SK-N-SH (cell line): Measurements from ENCODE around the gene ADGRF5. TPM values are rescaled to one million over a fixed set of nuclear protein-coding genes. Genes with fewer than 3 reads are reported as not detected.

Experiments used
- CTCF ChIA-PET: fragments of 300-600, 350-600 bp; formaldehyde crosslinking; extraction: SDS; loops from one replicate; lab custom pipeline; 2021; lab: Yijun Ruan, JAX
- POLR2A ChIA-PET: fragments of 350-600 bp; sonication (Branson Sonifier 250); formaldehyde crosslinking; extraction: SDS; loops from one replicate; lab custom pipeline; 2020; ENCODE audit warnings: antibody characterized with exemption, inconsistent platforms; lab: Yijun Ruan, JAX
- DNase-seq: peaks from one replicate; pipeline ENCODE4 v3.0.0; 2012
- H2AFZ ChIP-seq: fragments of 200-600 bp; sonication (generic); 2 replicates; pipeline ENCODE4 v1.8.1; 2016; ENCODE audit warnings: antibody characterized with exemption, mild to moderate bottlenecking, low read depth
- H3F3A ChIP-seq: fragments of 200-600 bp; sonication (generic); replicated peaks from 2 replicates; pipeline ENCODE3; 2016; ENCODE audit warnings: antibody characterized with exemption, mild to moderate bottlenecking; ENCODE audit not compliant: insufficient read depth
- H3K27ac ChIP-seq, 2 experiments: fragments of 200-500 bp in 1 of 2; fragments of 200-600 bp in 1 of 2; sonication (Bioruptor generic) in 1 of 2; sonication (generic), shearing (Covaris generic) in 1 of 2; 2 replicates each; pipeline versions ENCODE4 v1.5.1 to v1.6.1; 2014 to 2016; ENCODE audit warnings: low read depth in 2 of 2, inconsistent platforms in 1 of 2, low read length in 1 of 2, mild to moderate bottlenecking in 1 of 2, mixed read lengths in 1 of 2
- H3K27me3 ChIP-seq: fragments of 200-600 bp; sonication (generic), shearing (Covaris generic); 2 replicates; pipeline ENCODE4 v1.6.1; 2016; ENCODE audit warnings: mixed run types; ENCODE audit not compliant: insufficient read depth
- H3K36me3 ChIP-seq, 2 experiments: fragments of 200-500 bp in 1 of 2; fragments of 200-600 bp in 1 of 2; sonication (Bioruptor generic) in 1 of 2; sonication (generic) in 1 of 2; replicated peaks in 1 of 2; 2 replicates each; pipeline versions ENCODE3 to v1.5.1; 2014 to 2016; ENCODE audit warnings: low read length in 1 of 2, mild to moderate bottlenecking in 1 of 2; ENCODE audit not compliant: insufficient read depth in 2 of 2, control insufficient read depth in 1 of 2
- H3K4me1 ChIP-seq, 2 experiments: fragments of 200-500 bp in 1 of 2; fragments of 200-600 bp in 1 of 2; sonication (Bioruptor generic) in 1 of 2; sonication (generic), shearing (Covaris generic) in 1 of 2; 2 replicates each; pipeline versions ENCODE4 v1.5.1 to v1.6.1; 2014 to 2016; ENCODE audit warnings: low read depth in 1 of 2, low read length in 1 of 2, mixed run types in 1 of 2; ENCODE audit not compliant: insufficient read depth in 2 of 2, control insufficient read depth in 1 of 2
- H3K4me2 ChIP-seq: fragments of 200-600 bp; sonication (generic), shearing (Covaris generic); 2 replicates; pipeline ENCODE4 v1.6.1; 2017; ENCODE audit warnings: mixed run types
- H3K4me3 ChIP-seq, 2 experiments: fragments of 200-500 bp in 1 of 2; fragments of 200-600 bp in 1 of 2; sonication (Bioruptor generic) in 1 of 2; sonication (generic), shearing (Covaris generic) in 1 of 2; 2 replicates each; pipeline versions ENCODE4 v1.5.1 to v1.8.1; 2014 to 2016; ENCODE audit warnings: low read depth in 2 of 2, inconsistent platforms in 1 of 2, low read length in 1 of 2, mild to moderate bottlenecking in 1 of 2, mixed read lengths in 1 of 2, moderate library complexity in 1 of 2
- H3K79me2 ChIP-seq: fragments of 200-600 bp; sonication (generic); 2 replicates; pipeline ENCODE4 v1.8.1; 2017; ENCODE audit warnings: mild to moderate bottlenecking; ENCODE audit not compliant: insufficient read depth
- H3K9ac ChIP-seq: fragments of 200-600 bp; sonication (generic); 2 replicates; pipeline ENCODE4 v1.6.1; 2017; ENCODE audit warnings: mixed run types
- H3K9me2 ChIP-seq: fragments of 200-600 bp; sonication (generic); 2 replicates; pipeline ENCODE4 v1.6.1; 2017; ENCODE audit warnings: mixed run types
- H3K9me3 ChIP-seq: fragments of 200-600 bp; sonication (generic); 2 replicates; pipeline ENCODE4 v1.6.1; 2017; ENCODE audit warnings: mixed run types, mild to moderate bottlenecking, moderate library complexity
- H4K20me1 ChIP-seq: fragments of 200-600 bp; sonication (generic); 2 replicates; pipeline ENCODE4 v1.6.1; 2017; ENCODE audit warnings: mild to moderate bottlenecking, mixed run types; ENCODE audit not compliant: insufficient read depth
- CHD2 ChIP-seq: fragments of 150-350 bp; IDR thresholded peaks from 2 replicates; pipeline ENCODE4 v1.6.1; 2018; ENCODE audit warnings: low read length; ENCODE audit not compliant: partially characterized antibody
- ELF1 ChIP-seq: IDR thresholded peaks from 2 replicates; pipeline ENCODE4 v1.4.0; 2012
- FOXJ3 ChIP-seq: sonication (generic); formaldehyde crosslinking; IDR thresholded peaks from 2 replicates; pipeline ENCODE4 v1.5.1; 2020; ENCODE audit warnings: mild to moderate bottlenecking, missing genetic modification reagents
- GATA2 ChIP-seq: sonication (generic); formaldehyde crosslinking; IDR thresholded peaks from 2 replicates; pipeline ENCODE4 v1.5.0; 2020; ENCODE audit warnings: mild to moderate bottlenecking, missing genetic modification reagents
- MXI1 ChIP-seq: IDR thresholded peaks from 2 replicates; pipeline ENCODE4 v1.6.1; 2012; ENCODE audit warnings: mild to moderate bottlenecking, low read depth, low read length, improper control_type of control experiment
- RAD21 ChIP-seq: IDR thresholded peaks from 2 replicates; pipeline ENCODE4 v1.6.1; 2012; ENCODE audit warnings: mild to moderate bottlenecking, low read length
- REST ChIP-seq: IDR thresholded peaks from 2 replicates; pipeline ENCODE4 v1.6.1; 2012; ENCODE audit warnings: mild to moderate bottlenecking, low read depth, low read length, moderate library complexity
- SMC3 ChIP-seq: IDR thresholded peaks from 2 replicates; pipeline ENCODE4 v1.6.1; 2012; ENCODE audit warnings: low read depth, low read length, improper control_type of control experiment
- TCF12 ChIP-seq: IDR thresholded peaks from 2 replicates; pipeline ENCODE4 v1.4.0; 2012
- TEAD4 ChIP-seq: IDR thresholded peaks from 2 replicates; pipeline ENCODE4 v1.4.0; 2012; ENCODE audit warnings: mild to moderate bottlenecking, borderline replicate concordance; ENCODE audit not compliant: insufficient read depth
- YY1 ChIP-seq: IDR thresholded peaks from 2 replicates; pipeline ENCODE4 v1.4.0; 2012; ENCODE audit warnings: low read depth, mild to moderate bottlenecking
- WGBS: methylation state at CpG from one replicate; pipeline ENCODE4 v1.1.6; 2017; ENCODE audit warnings: low lambda C conversion rate; 5-methylcytosine and 5-hydroxymethylcytosine counted together
- polyA plus RNA-seq, 3 experiments: library from polyadenylated mRNA; depleted of rRNA; stranded (reverse); fragments of >200 nt; gene quantifications; 2 replicates each; pipeline ENCODE4 v1.2.3, GENCODE V29; 2012

The ADGRF5 gene
- polyA plus RNA-seq, 1 of the 3 experiments (the other 2 are of a cell fraction) = 0.02 TPM

GRCh38 chr6:46815130-46815529 is 106.6 kb downstream of the ADGRF5 start:
- 0% methylated on average over 4 of the region's 4 CpGs for WGBS
- no peaks in the 10 kb centered on the region for H3F3A ChIP-seq
- H3K79me2 ChIP-seq = no peaks in the 10 kb centered on the region
- H3K9me2 ChIP-seq = no peaks in the 10 kb centered on the region
- no peak for DNase-seq
- H2AFZ ChIP-seq = no peak overlapping the region
- no peak overlapping the region for H3K4me3 ChIP-seq
- H3K27ac ChIP-seq = no peak overlapping the region
- CTCF ChIA-PET = no interaction called here
- TF ChIP-seq TCF12 = no peak
- no peak for TF ChIP-seq ELF1
- TF ChIP-seq GATA2 (CRISPR knock-in tag) = no peak
- no peak for TF ChIP-seq TEAD4
- TF ChIP-seq CHD2 = no peak
- TF ChIP-seq YY1 = no peak
- TF ChIP-seq FOXJ3 (CRISPR knock-in tag) = no peak
- TF ChIP-seq SMC3 = no peak
- no peak for TF ChIP-seq MXI1
- no peaks in the 10 kb centered on the region for H3K4me1 ChIP-seq
- H3K9me3 ChIP-seq = no peaks in the 10 kb centered on the region
- H3K36me3 ChIP-seq = no peaks in the 10 kb centered on the region
- H4K20me1 ChIP-seq = no peaks in the 10 kb centered on the region
- no peak overlapping the region for H3K9ac ChIP-seq
- no peaks in the 10 kb centered on the region for H3K27me3 ChIP-seq
- POLR2A ChIA-PET = no interaction called here
- no peak overlapping the region for H3K4me2 ChIP-seq

GRCh38 chr6:46808806-46809205 is 112.9 kb downstream of the ADGRF5 start:
- Histone ChIP-seq H2AFZ (no peak overlapping the region), H3K79me2 (no peaks in the 10 kb centered on the region), H4K20me1 (no peaks in the 10 kb centered on the region), H3K27me3 (peaks cover 8% of the 10 kb centered on the region; the same call in 1 of the 2 replicates), H3F3A (no peaks in the 10 kb centered on the region), H3K4me2 (no peak overlapping the region), H3K4me3 (no peak overlapping the region), H3K9me3 (no peaks in the 10 kb centered on the region), H3K9me2 (no peaks in the 10 kb centered on the region), H3K9ac (no peak overlapping the region), H3K4me1 (no peaks in the 10 kb centered on the region), H3K36me3 (no peaks in the 10 kb centered on the region), H3K27ac (no peak overlapping the region)
- TF ChIP-seq RAD21 = no peak
- no peak for TF ChIP-seq REST
- TF ChIP-seq GATA2 (CRISPR knock-in tag) = no peak
- DNase-seq = no peak
- CTCF ChIA-PET = interaction anchor here (0.8 kb wide), 1 partner anchor 1464 kb away, joined by 4 read pairs; no protein-coding TSS in a partner anchor
- 7% methylated on average over 1 of the region's 1 CpG for WGBS
- POLR2A ChIA-PET = no interaction called here

Other genes with a start within 250 kb of the ADGRF5 start
- gene TDRD6, start 234.1 kb downstream of the ADGRF5 start, polyA plus RNA-seq (2012; rRNA removed) = not detected in 2 replicates
- not detected in 2 replicates for gene PLA2G7, start 186.6 kb downstream of the ADGRF5 start, polyA plus RNA-seq (2012; rRNA removed)
- not detected in 2 replicates for gene ANKRD66, start 175.0 kb downstream of the ADGRF5 start, polyA plus RNA-seq (2012; rRNA removed)
- gene MEP1A, start 128.5 kb downstream of the ADGRF5 start, polyA plus RNA-seq (2012; rRNA removed) = not detected in 2 replicates
- gene ADGRF1, start 120.4 kb upstream of the ADGRF5 start, polyA plus RNA-seq (2012; rRNA removed) = not detected in 2 replicates